GM13976 (cell line): ENCODE results near the gene ZNF692.
"Not testable (repeated sequence)": the region's sequence is repeated elsewhere in the genome, so short reads cannot be mapped to it uniquely, and the experiment has no call there.

Source experiments
- DNase-seq: peaks from one replicate; pipeline ENCODE4 v3.0.0; 2012; ENCODE audit warnings: low spot score
- in situ Hi-C: fragments of 300-500 bp; cut with MboI; formaldehyde crosslinking; loops from one replicate; pipeline ENCODE4 v1.12.0; 2022; ENCODE audit warnings: low sequenced_read_pairs, mixed read lengths, inconsistent platforms; ENCODE audit not compliant: unreplicated experiment
- TF ChIP-seq, protein P1 (sequence below): IDR thresholded peaks from 2 replicates; pipeline ENCODE4 v1.5.1; 2012; ENCODE audit warnings: borderline replicate concordance, mild to moderate bottlenecking; ENCODE audit not compliant: insufficient read depth; ENCODE audit errors: extremely low read depth, missing control alignments, control extremely low read depth

Gene ZNF692

GRCh38 chr1:248890549-248891498 lies 31.9 kb upstream of the ZNF692 start:
- in situ Hi-C loops = no loop called here
- TF ChIP-seq, protein P1, sequence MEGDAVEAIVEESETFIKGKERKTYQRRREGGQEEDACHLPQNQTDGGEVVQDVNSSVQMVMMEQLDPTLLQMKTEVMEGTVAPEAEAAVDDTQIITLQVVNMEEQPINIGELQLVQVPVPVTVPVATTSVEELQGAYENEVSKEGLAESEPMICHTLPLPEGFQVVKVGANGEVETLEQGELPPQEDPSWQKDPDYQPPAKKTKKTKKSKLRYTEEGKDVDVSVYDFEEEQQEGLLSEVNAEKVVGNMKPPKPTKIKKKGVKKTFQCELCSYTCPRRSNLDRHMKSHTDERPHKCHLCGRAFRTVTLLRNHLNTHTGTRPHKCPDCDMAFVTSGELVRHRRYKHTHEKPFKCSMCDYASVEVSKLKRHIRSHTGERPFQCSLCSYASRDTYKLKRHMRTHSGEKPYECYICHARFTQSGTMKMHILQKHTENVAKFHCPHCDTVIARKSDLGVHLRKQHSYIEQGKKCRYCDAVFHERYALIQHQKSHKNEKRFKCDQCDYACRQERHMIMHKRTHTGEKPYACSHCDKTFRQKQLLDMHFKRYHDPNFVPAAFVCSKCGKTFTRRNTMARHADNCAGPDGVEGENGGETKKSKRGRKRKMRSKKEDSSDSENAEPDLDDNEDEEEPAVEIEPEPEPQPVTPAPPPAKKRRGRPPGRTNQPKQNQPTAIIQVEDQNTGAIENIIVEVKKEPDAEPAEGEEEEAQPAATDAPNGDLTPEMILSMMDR = no peak
- DNase-seq = no peak

DNA sequence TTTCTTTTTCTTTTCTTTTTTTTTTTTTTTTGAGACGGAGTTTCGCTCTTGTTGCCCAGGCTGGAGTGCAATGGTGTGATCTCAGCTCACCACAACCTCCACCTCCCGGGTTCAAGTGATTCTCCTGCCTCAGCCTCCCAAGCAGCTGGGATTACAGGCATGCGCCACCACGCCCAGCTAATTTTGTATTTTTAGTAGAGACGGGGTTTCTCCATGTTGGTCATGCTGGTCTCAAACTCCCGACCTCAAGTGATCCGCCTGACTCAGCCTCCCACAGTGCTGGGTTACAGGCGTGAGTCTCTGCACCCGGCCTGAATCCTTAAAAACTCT lies 31.0 kb upstream of the ZNF692 start:
- DNase-seq, in situ Hi-C loops: not testable (repeated sequence)

DNA sequence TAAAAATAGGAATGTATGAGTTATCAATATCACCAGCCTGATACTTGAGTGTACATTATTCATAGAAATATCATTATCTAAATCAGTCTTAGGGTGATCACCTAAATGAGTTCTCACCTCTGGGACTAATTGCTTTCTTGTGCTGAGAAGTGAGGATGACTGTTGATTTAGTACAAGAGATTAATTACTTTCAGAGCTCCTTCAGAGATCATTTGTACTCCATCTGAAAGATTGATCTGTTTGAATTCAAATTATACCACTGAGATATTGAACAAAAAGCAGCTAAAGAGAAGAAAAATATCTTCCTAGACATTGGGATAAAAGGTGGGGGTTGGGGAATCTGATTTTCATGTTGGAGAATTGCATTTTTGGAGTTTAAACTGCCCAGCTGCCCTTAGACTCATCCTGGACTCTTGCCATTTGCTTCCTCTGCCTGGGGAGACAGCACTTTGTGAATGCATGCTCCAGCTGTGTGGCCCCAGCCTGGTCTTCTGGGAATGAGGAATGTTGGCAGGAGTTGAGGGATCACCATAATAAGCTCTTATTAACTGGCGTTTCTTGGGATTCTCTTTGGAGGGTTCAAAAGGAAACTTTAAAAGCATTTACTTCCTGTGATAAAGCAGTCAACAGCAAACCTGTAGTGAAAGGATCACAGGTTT lies 27.5 kb upstream of the ZNF692 start:
- in situ Hi-C loops = no loop called here
- TF ChIP-seq, protein P1 = no peak
- no peak for DNase-seq

GRCh38 chr1:248885646-248886045 lies 26.8 kb upstream of the ZNF692 start:
- in situ Hi-C loops = no loop called here
- TF ChIP-seq, protein P1 = no peak
- no peak for DNase-seq

GRCh38 chr1:248884632-248885295 lies 25.9 kb upstream of the ZNF692 start:
- DNase-seq = no peak
- in situ Hi-C loops = no loop called here
- TF ChIP-seq, protein P1 = no peak

- DNase-seq, in situ Hi-C loops: not testable (repeated sequence)
These were observed 23.5 kb upstream of the ZNF692 start for GRCh38 chr1:248882427-248882826.

- TF ChIP-seq, protein P1 = no peak
- in situ Hi-C loops = no loop called here
- no peak for DNase-seq
These were observed 22.4 kb upstream of the ZNF692 start for GRCh38 chr1:248881261-248881660.
